Tibial nerve (tissue), 4 donors: Measurements from ENCODE around the gene FMN2.

ENCODE experiments used
- CTCF ChIP-seq, 5 experiments: fragments of 200-600 bp in 3 of 5; fragments of 450-650 bp in 2 of 5; sonication (generic) in 3 of 5; IDR thresholded peaks; one replicate each; pipeline ENCODE4 v1.5.1; 2016 to 2019; ENCODE audit warnings: antibody characterized with exemption in 5 of 5, mild to moderate bottlenecking in 3 of 5, moderate library complexity in 2 of 5
- EP300 ChIP-seq, 2 donors: sonication (generic); formaldehyde crosslinking; IDR thresholded peaks; one replicate each; pipeline ENCODE4 v1.6.1; 2017; ENCODE audit warnings: antibody characterized with exemption in 2 of 2, mild to moderate bottlenecking in 1 of 2
- POLR2A ChIP-seq, 2 donors: fragments of 450-650 bp; IDR thresholded peaks; one replicate each; pipeline ENCODE4 v1.6.1; 2017; ENCODE audit warnings: antibody characterized with exemption in 2 of 2, mild to moderate bottlenecking in 2 of 2, moderate library complexity in 2 of 2

DNA sequence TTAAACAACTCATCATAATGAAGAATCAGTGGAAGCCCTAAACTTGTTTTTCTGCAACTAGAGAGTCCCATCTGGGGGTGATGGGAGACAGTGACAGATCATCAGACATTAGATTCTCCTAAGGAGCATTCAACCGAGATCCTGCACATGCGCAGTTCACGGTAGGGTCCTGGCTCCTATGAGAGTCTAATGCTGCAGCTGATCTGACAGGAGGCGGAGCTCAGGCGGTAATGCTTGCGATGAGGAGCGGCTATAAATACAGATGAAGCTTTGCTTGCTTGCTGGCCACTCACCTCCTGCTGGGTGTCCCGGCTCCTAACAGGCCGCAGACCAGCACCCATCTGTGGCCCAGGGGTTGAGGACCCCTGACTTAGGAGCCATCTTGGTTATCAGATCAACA, 247.2 kb downstream of the FMN2 start:
- TF ChIP-seq CTCF (IDR thresholded peaks at IDR 0.05) (no peak), POLR2A (IDR thresholded peaks at IDR 0.05) (no peak), EP300 (IDR thresholded peaks at IDR 0.05) (no peak)
